OCI-LY1 (cell line): ENCODE results near the gene CCNJL.

ENCODE experiments used
- EZH2 ChIP-seq: fragments of 200-600 bp; sonication (generic), shearing (Covaris generic); IDR thresholded peaks from 2 replicates; pipeline ENCODE4 v1.8.0; 2017; ENCODE audit warnings: borderline replicate concordance, mixed run types, mild to moderate bottlenecking, antibody characterized with exemption, low read length, moderate library complexity, mixed read lengths
- TF ChIP-seq, protein P1 (sequence below): fragments of 200-600 bp; sonication (generic), shearing (Covaris generic); IDR thresholded peaks from 2 replicates; pipeline ENCODE4 v1.5.1; 2017; ENCODE audit warnings: mild to moderate bottlenecking, antibody characterized with exemption, low read length, moderate library complexity, mixed read lengths

DNA sequence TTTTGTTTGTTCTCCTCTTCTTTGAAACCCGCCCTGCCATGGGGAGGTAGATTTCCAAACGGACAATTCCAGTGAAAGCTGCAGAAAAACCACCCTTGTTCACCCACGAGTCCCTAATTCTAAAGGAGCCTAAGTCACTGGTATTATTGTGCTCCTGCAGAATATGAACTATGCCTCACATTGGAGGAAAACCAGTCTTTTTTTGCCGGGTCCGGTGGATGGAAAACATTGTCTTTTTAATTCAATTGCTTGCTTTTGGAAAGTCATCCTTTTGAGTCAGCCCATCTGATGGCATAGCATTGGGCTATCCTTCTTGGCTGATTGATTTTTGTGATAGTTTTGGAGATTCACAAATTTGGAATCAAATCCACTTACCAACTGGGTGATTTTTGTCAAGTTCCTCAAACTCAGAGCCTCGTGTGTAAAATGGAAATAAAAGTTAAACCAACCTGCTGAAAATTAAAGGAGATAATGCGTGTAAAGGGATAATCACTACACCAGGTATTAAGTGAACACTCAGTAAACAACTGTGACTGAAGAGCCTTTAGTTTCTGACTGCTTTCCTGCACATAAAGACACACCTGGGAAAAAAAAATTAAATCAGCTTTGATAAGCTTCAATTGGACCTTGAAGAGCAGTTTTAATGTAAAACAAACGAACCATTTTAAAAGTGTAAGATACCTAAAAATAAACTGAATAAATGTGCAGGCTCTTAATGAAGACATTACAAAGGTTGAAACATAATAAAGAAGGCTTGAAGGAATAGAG, 780 bp upstream of the CCNJL start:
- TF ChIP-seq, protein P1, sequence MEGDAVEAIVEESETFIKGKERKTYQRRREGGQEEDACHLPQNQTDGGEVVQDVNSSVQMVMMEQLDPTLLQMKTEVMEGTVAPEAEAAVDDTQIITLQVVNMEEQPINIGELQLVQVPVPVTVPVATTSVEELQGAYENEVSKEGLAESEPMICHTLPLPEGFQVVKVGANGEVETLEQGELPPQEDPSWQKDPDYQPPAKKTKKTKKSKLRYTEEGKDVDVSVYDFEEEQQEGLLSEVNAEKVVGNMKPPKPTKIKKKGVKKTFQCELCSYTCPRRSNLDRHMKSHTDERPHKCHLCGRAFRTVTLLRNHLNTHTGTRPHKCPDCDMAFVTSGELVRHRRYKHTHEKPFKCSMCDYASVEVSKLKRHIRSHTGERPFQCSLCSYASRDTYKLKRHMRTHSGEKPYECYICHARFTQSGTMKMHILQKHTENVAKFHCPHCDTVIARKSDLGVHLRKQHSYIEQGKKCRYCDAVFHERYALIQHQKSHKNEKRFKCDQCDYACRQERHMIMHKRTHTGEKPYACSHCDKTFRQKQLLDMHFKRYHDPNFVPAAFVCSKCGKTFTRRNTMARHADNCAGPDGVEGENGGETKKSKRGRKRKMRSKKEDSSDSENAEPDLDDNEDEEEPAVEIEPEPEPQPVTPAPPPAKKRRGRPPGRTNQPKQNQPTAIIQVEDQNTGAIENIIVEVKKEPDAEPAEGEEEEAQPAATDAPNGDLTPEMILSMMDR = no peak
- TF ChIP-seq EZH2 = no peak
